Measurements from ENCODE around the gene TRAF2.

The TRAF2 gene

GRCh38 chr9:136940526-136941230 is 54.4 kb downstream of the TRAF2 start:
- no peak for DNase-seq

DNA sequence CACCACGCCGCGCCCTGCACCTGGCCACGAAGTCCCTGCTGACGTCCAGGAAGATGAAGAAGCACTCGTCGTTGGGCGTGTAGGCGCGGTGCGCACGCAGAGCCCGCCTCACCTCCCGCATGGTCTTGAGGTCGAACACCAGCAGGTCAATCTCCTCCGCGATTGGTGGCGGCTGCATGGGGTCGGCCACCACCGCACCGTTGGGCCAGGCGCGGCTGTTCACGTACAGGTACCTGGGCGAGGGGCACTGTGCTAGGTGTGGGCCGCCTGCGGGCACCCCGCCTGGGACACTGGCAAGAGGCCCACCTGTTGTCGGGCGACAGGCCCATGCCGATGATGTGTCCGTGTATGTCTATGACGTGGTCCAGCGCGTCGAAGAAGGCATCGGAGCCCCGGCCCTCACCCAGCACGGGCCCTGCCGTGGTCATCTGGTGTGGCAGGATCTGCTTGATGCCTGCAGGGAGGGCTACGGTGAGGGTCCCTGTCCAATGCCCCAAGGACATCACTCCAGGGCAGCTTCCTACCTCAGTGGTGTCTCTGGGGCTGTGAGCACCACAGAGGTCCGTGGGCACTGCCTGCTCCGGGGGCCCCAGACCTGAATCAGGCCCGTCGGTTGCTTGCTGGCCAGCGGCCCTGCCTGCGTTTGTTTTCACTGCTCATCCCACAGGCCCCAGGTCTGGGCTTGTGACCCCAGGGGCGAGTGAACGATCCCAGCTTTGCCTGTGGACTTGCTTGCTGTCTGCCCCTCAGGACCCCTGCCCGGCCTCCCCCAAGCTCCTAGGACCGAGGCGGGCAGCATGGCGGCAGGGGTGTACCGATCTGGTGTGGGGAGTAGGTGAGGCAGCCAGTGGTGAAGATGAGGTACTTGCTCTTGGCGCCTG is 55.2 kb downstream of the TRAF2 start:
- DNase-seq: no peak

DNA sequence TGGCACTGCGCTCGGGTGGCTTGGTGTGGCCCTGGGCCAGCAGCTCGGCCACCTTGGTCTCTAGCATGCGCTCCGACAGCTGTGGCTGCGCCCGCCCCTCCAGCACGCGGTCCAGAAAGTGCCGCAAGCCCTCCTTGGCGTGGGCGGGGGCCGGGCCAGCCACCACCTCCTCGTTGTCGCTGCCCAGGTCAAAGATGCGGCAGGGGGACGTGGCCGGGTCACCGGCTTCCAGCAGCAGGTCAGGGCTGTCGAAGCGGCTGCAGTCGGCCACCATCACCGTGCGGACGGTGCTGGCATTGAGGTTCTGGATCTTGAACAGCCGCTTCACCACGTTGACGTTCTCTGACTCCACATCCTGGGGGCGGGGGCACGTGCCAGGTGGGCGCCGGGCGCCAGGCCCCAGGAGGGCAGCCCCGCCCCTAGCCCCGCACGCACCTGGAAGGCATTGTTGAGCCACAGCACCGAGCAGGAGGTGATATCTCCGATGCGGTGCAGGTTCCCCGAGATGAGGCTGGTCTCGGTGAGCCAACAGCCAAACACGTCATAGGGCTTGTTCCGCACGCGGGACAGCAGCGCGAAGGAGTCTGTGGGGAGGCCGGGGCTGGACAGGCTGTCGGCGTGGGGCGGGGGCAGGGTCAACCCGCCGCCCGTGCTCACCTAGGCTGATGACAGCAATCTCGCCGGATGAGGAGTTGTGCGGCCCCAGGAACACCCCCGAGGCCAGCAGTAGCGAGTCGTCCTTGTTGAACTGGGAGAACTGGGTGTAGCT is 56.0 kb downstream of the TRAF2 start:
- DNase-seq: no peak

GRCh38 chr9:136942881-136943230 is 56.5 kb downstream of the TRAF2 start:
- DNase-seq: no peak

GRCh38 chr9:136943291-136944211 is 57.2 kb downstream of the TRAF2 start:
- no peak for DNase-seq

DNA sequence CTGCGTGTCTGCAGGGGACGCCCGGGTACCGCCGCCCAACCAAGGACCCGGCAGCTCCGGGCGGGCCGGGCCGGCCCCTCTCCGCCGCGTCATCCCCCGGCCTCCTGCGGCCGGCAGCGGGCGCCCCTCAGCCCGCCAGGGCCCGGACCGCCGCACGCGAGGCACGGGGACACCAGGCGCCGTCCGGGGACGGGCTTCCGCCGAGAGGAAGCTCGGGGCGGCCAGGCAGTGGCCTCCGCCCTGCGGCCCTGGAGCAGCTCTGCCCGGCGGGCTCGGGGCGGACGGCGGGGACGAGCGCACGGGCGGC is 57.8 kb downstream of the TRAF2 start:
- no peak for DNase-seq

DNA sequence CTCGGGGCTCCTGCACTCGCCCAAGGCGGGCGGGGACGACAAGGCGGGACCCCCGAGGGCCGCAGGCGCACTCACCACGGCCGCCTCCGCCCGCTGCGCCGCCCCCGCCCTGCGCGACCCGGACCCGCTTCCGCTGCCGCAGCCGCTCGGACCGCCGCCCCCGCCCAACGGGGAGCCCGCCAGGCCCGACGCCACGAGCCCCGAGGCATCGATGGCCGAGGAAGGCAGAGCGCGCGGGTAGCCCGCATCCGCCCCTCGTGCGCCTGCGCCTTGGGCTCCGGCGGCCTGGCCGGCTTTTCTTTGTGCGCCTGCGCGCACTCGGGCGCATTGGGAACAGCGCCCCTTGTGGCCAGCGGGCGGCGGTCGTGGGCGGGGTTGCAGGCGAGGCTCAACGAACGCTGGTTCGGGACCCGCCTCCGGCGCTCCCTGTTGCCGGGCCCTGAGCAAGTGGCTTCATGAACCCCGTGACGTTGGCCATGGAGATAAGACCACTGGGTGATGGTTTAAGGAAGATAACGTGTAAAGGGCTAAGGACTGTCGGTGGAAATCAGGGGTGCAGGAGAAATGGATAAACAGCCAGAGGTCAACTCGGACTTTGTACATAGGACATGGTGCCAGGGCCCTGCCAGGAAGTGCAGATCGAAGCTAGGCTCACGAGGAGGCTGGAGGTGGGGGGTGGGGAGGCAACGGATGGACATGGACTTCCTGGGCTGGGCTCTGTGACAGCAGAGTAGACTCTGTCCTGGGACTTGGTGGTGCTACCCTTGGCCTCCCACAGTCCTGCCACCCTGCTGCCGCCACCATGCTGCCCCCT is 58.4 kb downstream of the TRAF2 start, which contains the start of the genes C8G and FBXW5:
Gene C8G, plus strand, starts transcription at position 725 of the 814 bp plus-strand sequence. Its CDS starts 78 bp downstream, at position 803.
Gene FBXW5, minus strand, starts transcription at position 220 of the 814 bp plus-strand sequence. CDS start 655 bp downstream, outside the sequence.
- peak; percentile 95 for DNase-seq

GRCh38 chr9:136945333-136946227 is 59.3 kb downstream of the TRAF2 start:
- no peak for DNase-seq

DNA sequence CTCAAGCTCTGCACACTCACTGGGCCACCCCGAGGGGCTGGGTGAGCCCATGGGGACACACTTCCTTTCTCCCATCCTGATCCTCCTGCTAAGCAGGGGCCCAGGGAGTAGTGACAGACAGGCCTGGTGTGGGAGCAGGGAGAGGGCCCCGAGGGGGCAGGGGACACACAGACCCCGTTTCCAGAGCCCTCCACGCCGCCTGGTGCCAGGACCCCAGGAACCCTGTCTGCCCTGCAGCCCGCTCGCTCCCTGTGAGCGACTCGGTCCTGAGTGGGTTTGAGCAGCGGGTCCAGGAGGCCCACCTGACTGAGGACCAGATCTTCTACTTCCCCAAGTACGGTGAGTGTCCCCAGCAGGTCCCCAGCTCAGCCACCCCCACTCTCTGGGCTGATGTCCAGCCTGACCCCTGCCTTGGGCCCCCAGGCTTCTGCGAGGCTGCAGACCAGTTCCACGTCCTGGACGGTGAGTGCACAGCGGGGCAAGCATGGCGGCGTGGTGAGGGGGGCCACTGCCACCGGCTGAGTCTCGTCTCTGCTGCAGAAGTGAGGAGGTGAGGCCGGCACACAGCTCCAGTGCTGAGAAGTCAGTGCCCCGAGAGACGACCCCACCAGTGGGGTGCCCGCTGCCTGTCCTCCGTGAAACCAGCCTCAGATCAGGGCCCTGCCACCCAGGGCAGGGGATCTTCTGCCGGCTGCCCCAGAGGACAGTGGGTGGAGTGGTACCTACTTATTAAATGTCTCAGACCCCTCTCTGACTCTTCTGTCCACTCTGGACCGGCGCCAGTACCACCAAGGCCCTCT is 60.1 kb downstream of the TRAF2 start:
- no peak for DNase-seq

DNA sequence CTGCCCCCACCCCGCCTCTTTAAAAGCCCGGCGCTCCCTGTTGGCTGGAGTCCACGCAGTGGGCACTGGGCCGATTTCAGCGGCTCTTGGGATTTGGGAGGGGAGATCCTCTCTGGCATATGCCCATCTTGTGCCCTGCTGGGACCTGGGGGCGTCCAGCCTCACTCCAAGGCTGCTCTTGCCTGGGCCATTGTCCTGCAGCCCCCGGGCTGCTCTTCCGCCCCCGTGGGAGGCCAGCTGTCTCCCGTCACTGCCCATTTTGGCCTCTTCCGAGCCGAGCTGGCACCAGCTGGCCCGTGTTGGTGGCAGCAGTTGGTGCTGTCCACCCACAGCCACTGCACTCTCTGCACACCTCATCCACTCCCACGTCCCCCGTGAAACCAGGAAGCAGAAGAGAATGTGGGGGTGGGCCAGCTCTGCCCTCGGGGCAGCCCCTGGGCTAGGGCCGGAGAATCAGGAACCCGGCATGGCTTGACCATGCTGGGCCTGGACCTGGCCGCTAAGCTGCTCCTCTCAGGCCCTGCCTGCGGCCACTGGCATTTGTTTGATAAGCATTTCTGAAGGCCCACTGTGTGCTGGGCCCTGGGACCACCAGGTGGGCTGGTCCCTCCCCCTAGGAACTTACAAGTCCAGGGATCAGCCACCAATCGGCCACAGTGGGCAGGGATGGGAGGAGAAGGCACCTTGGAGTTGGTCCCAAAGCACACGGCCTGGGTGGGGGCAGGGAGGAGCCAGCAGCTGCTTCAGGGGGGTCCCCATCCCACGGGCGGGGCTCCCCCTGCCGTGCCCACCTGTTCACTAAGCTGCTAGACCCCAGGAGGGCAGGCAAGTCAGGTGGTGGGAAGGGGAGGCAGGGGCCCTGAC is 60.9 kb downstream of the TRAF2 start:
- DNase-seq: peak; percentile 15

DNA sequence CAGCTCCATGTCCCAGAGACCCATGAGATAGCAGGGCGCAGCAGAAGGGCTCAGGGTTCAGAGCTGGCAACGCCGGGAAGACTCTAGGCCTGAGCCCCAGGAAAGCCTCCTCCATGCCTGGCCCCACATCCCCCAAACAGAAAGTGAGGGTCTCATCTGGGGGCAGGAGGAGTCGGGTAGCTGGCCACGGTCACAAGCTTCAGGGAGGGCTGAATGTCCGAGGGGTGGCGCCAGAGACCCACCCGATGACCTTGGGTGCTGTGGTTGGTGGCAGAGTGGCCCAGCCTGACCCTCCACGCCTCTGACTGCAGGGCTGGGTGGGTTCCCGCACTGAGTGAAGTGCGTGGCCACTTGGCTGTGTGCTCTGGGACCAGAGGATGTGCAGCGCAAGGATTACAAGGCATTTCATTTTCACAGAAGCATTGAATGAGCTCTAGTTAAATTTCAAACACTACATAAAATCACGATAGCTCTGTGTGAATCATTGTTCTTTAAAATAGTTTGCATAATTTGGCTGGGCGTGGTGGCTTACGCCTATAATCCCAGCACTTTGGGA is 61.7 kb downstream of the TRAF2 start:
- DNase-seq: no peak

GRCh38 chr9:136949239-136949816 is 63.0 kb downstream of the TRAF2 start:
- DNase-seq: no peak

DNA sequence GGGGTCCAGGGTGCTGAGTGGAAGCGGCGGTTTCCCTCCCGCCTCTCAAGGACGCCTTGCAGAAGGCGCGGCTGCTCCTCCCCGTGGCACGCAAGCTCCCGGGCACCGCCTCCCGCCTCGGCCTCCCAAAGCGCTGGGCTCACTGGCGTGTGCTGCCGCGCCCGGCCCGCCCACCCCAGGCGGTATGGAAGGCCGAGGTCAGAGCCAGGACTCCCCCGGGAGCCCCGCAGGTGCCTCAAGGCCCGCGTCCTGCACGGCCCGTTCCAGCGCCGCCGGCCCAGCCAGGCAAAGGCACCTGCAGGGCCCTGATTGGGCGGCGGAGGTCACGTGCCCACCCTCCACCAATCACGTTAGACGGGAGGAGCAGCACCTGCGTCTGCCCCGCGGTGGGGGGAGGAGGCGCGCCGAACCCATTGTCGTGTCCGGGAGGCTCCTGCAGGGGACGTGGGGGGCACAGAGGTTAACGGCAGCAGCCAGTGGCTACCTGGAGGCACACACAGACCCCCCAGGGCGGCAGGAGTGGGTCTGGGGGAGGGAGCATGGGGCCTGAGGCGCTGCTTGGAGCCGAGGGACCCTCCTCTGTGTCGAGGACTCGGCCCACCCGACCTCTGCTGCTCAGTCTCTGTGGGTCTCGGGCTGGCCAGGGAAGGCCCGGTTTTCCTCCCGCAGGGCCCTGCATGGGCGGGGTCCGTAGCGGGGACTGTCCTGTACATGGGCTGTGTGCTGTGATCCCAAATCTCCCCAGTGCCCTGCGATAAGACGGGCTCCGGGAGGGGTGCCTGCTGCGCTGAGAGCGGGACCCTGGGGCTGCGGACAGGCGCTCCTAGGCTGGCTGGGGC is 63.7 kb downstream of the TRAF2 start:
- peak; percentile 96 for DNase-seq

DNA sequence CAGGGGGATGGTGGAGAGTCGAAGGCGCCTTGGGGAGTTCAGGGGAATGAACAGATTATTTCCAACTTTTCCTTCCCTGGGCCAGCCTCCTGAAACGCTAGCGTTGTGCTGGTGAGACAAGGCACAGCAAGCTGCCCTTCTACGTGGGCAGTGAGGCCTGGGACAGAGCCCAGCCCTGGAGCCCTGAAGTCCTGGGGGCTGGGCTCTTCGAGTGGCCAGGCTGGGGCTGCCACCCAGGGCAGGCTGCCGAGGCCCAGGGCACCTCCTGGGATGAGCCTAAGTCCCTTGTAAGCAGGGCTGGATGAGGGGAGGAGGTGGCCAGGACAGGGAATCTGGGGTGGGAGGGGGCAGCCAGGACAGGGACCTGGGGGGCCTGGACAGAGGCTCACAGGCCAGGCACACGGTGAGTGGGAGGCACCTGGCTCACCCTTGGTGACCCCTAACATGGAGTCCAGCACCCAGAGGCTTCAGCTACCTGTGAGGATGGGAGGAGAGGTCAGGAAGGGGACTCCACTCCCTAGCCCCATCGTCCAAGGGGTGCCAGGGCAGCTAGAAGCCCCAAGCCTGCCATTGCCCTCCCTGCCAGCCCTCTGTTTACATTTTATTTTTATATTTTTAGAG is 64.5 kb downstream of the TRAF2 start:
- DNase-seq: no peak

- no peak for DNase-seq
These were observed 65.4 kb downstream of the TRAF2 start, which contains the start of gene LCN12 for GRCh38 chr9:136951541-136952320. Gene LCN12, plus strand, starts transcription at chr9:136952273. Its CDS starts 55 bp downstream, at chr9:136952328.
